Spleen (tissue), 11 donors: ENCODE measurements around the gene CAMKK1. TPM values are rescaled to one million over a fixed set of nuclear protein-coding genes. Genes with fewer than 3 reads are reported as not detected.

Experiments used
- DNase-seq: peaks from one replicate; pipeline ENCODE4 v3.0.0-alpha.2; 2020
- H3K27ac ChIP-seq, 8 donors: fragments of 200-600 bp; sonication (generic) in 7 of 8; 1 replicate in 4 of 8; 2 replicates in 4 of 8; pipeline versions ENCODE4 v1.5.0 to v1.8.0; 2016 to 2021; ENCODE audit warnings: inconsistent platforms in 4 of 8, mild to moderate bottlenecking in 4 of 8, moderate library complexity in 1 of 8
- H3K27me3 ChIP-seq, 7 donors: fragments of 200-600 bp; sonication (generic) in 6 of 7; replicated peaks in 1 of 7; 1 replicate in 4 of 7; 2 replicates in 3 of 7; pipeline versions ENCODE4 v1.5.0 to v1.8.0; 2016 to 2021; ENCODE audit warnings: inconsistent platforms in 3 of 7, mild to moderate bottlenecking in 1 of 7
- H3K36me3 ChIP-seq, 6 donors: fragments of 200-600 bp; sonication (generic) in 5 of 6; 1 replicate in 4 of 6; 2 replicates in 2 of 6; pipeline versions ENCODE4 v1.5.0 to v1.8.0; 2016 to 2021; ENCODE audit warnings: inconsistent platforms in 2 of 6
- H3K4me1 ChIP-seq, 6 donors: fragments of 200-600 bp; sonication (generic) in 5 of 6; 1 replicate in 3 of 6; 2 replicates in 3 of 6; pipeline versions ENCODE4 v1.5.0 to v1.8.0; 2016 to 2021; ENCODE audit warnings: inconsistent platforms in 3 of 6
- H3K4me3 ChIP-seq, 8 donors: fragments of 200-600 bp; sonication (generic) in 7 of 8; 1 replicate in 4 of 8; 2 replicates in 4 of 8; pipeline versions ENCODE4 v1.5.0 to v1.8.0; 2016 to 2021; ENCODE audit warnings: inconsistent platforms in 4 of 8, mild to moderate bottlenecking in 4 of 8, moderate library complexity in 2 of 8
- H3K9me3 ChIP-seq, 8 donors: fragments of 200-600 bp; sonication (generic) in 7 of 8; 1 replicate in 4 of 8; 2 replicates in 4 of 8; pipeline versions ENCODE4 v1.5.0 to v1.8.0; 2016 to 2021; ENCODE audit warnings: inconsistent platforms in 4 of 8
- POLR2A ChIP-seq, 3 donors: fragments of 450-650 bp; IDR thresholded peaks; one replicate each; pipeline ENCODE4 v1.5.1; 2017; ENCODE audit warnings: antibody characterized with exemption in 3 of 3, mild to moderate bottlenecking in 1 of 3
- POLR2AphosphoS5 ChIP-seq, 3 donors: sonication (generic); formaldehyde crosslinking; IDR thresholded peaks; one replicate each; pipeline ENCODE4 v1.5.1; 2017; ENCODE audit warnings: antibody characterized with exemption in 3 of 3
- WGBS, 5 donors: extraction: QIAGEN DNeasy Blood & Tissue Kit in 3 of 5; methylation state at CpG; one replicate each; pipeline versions ENCODE4 v1.1.5 to v1.1.7; 2013 to 2018; 5-methylcytosine and 5-hydroxymethylcytosine counted together
- intact Hi-C: fragments of 100-400 bp; cut with DNase I; formaldehyde crosslinking; loops from one replicate; pipeline ENCODE4 v1.15.0; 2023; ENCODE audit warnings: low total_unique reads
- polyA plus RNA-seq, 3 donors: library from polyadenylated mRNA; stranded (reverse); fragments of 200-250 nt; gene quantifications; one replicate each; pipeline ENCODE4 v1.2.1, GENCODE V29; 2013
- total RNA-seq, 7 donors: library from RNA; depleted of rRNA in 3 of 7; stranded (reverse); fragments of >200 nt in 3 of 7; fragmentation: NEBNext Ultra II Directional in 4 of 7; extraction: Animal tissue kit (Norgen Biotek cat#: 25700) in 4 of 7; gene quantifications; one replicate each; pipeline versions ENCODE4 v1.1.0 to v1.2.1, GENCODE V29; 2016 to 2021
- TF ChIP-seq, protein P1 (sequence below), 11 experiments: fragments of 200-600 bp in 7 of 11; fragments of 450-650 bp in 4 of 11; sonication (generic) in 4 of 11; IDR thresholded peaks in 8 of 11; conservative IDR thresholded peaks in 3 of 11; 1 replicate in 7 of 11; 2 replicates in 4 of 11; pipeline versions ENCODE4 v1.4.0 to v1.8.0; 2016 to 2021; ENCODE audit warnings: antibody characterized with exemption in 11 of 11, inconsistent platforms in 4 of 11, mild to moderate bottlenecking in 1 of 11
- donor health status: healthy with polysubstance abuse.
- donor health status: DM: no; HTN: no; CAD: no; lungs with moderate emphysema.
- donor health status: DM: no; HTN: no; CAD: no.
- donor health status: Bipolar disorder and iron deficiency.
- donor health status: healthy.
- donor health status: DM: no; HTN: no; CAD: no.
- donor health status: DM: yes; HTN: yes; CAD: no.

The CAMKK1 gene
- total and polyA plus RNA-seq, 10 donors = 5.2 to 13.0 (median 9.0) TPM

DNA sequence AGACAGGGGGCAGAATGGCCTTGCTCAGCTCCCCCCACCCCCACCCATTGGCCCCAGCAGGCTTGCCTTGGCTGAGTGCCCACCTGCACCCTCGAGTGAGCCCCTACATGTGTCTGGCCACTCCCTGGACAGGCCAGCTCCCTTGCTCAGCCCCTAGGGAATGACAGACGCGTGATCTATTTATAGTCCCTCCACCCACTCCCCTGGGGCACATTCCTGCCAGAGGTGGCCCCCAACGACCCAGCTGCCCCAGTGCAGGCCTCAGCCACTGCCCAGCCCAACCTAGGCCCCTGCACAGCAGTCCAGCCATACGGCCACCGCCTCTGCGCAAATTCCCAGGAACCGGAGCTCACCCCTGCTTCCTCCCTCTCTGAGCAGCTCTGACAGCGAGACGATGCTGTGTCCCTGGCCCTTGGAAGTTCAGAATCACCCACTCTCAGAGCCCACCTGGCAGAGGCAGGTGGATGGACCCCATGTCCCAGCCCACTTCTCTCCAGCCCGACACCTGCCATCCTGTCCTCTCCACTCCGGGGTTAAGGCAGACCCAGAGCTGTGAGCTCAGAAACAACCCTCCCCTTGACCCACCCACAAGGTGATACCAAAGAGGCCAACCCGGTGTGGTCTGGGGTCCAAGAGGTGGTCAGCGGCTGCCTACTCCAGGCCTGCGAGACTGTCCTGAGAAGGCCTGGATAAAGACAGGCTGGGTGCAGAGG, 34.9 kb upstream of the CAMKK1 start:
- no peaks in the 10 kb centered on the region for H3K9me3 ChIP-seq
- no peaks in the 10 kb centered on the region for H3K27me3 ChIP-seq
- no peak for TF ChIP-seq POLR2A (IDR thresholded peaks at IDR 0.05)
- TF ChIP-seq, protein P1, sequence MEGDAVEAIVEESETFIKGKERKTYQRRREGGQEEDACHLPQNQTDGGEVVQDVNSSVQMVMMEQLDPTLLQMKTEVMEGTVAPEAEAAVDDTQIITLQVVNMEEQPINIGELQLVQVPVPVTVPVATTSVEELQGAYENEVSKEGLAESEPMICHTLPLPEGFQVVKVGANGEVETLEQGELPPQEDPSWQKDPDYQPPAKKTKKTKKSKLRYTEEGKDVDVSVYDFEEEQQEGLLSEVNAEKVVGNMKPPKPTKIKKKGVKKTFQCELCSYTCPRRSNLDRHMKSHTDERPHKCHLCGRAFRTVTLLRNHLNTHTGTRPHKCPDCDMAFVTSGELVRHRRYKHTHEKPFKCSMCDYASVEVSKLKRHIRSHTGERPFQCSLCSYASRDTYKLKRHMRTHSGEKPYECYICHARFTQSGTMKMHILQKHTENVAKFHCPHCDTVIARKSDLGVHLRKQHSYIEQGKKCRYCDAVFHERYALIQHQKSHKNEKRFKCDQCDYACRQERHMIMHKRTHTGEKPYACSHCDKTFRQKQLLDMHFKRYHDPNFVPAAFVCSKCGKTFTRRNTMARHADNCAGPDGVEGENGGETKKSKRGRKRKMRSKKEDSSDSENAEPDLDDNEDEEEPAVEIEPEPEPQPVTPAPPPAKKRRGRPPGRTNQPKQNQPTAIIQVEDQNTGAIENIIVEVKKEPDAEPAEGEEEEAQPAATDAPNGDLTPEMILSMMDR (IDR thresholded peaks at IDR 0.05 in 8 of 11, conservative IDR thresholded peaks at IDR 0.05 in 3 of 11) = no peak
- TF ChIP-seq POLR2AphosphoS5 (IDR thresholded peaks at IDR 0.05) = no peak
- peaks cover 0 to 29% (median 3%) of the 10 kb centered on the region in 6 donors for H3K4me1 ChIP-seq
- intact Hi-C loops = no loop called here
- H3K4me3 ChIP-seq = no peak overlapping the region
- H3K27ac ChIP-seq = peak overlapping the region in 2 of 8 donors; percentile 9 to 53
- no peak for DNase-seq
- peaks cover 0 to 94% (median 63%) of the 10 kb centered on the region in 6 donors for H3K36me3 ChIP-seq
- 81 to 87% (median 82%) methylated on average over 11 to 15 of the region's 15 CpGs for WGBS, 5 donors

GRCh38 chr17:3926860-3927627, 34.2 kb upstream of the CAMKK1 start:
- peaks cover 0 to 87% (median 56%) of the 10 kb centered on the region in 6 donors for H3K36me3 ChIP-seq
- WGBS, 5 donors = 85 to 97% (median 89%) methylated on average over 13 to 16 of the region's 16 CpGs
- H3K9me3 ChIP-seq = no peaks in the 10 kb centered on the region
- peak overlapping the region in 2 of 8 donors; percentile 9 to 53 for H3K27ac ChIP-seq
- H3K4me3 ChIP-seq = no peak overlapping the region
- TF ChIP-seq POLR2AphosphoS5 (IDR thresholded peaks at IDR 0.05) = peak in 1 of 3 donors; percentile 1
- TF ChIP-seq, protein P1 (IDR thresholded peaks at IDR 0.05 in 8 of 11, conservative IDR thresholded peaks at IDR 0.05 in 3 of 11) = no peak
- no peak for DNase-seq
- intact Hi-C loops = no loop called here
- peaks cover 0 to 35% (median 3%) of the 10 kb centered on the region in 6 donors for H3K4me1 ChIP-seq
- no peaks in the 10 kb centered on the region for H3K27me3 ChIP-seq

GRCh38 chr17:3925684-3926485, 33.0 kb upstream of the CAMKK1 start:
- TF ChIP-seq POLR2AphosphoS5 (IDR thresholded peaks at IDR 0.05) (no peak), POLR2A (IDR thresholded peaks at IDR 0.05) (no peak)
- TF ChIP-seq, protein P1 (IDR thresholded peaks at IDR 0.05 in 8 of 11, conservative IDR thresholded peaks at IDR 0.05 in 3 of 11) = no peak
- Histone ChIP-seq H3K27ac (peak overlapping the region in 1 of 8 donors; percentile 30), H3K36me3 (peaks cover 0 to 75% (median 49%) of the 10 kb centered on the region in 6 donors), H3K9me3 (no peaks in the 10 kb centered on the region), H3K4me3 (no peak overlapping the region), H3K27me3 (no peaks in the 10 kb centered on the region), H3K4me1 (peaks cover 0 to 45% (median 8%) of the 10 kb centered on the region in 6 donors)
- intact Hi-C loops = no loop called here
- DNase-seq = no peak
- WGBS, 5 donors = 84 to 93% (median 89%) methylated on average over 13 to 17 of the region's 17 CpGs
